WI38 (cell line): ENCODE results near the gene CYB561A3.

Source experiments
- H3K4me3 ChIP-seq: 2 replicates; pipeline ENCODE4 v1.5.1; 2011; ENCODE audit warnings: low read depth, mild to moderate bottlenecking, control low read depth, low read length
- CTCF ChIP-seq: IDR thresholded peaks from 2 replicates; pipeline ENCODE4 v1.5.1; 2012; ENCODE audit warnings: low read depth, mild to moderate bottlenecking, control low read depth, low read length

Gene CYB561A3

DNA sequence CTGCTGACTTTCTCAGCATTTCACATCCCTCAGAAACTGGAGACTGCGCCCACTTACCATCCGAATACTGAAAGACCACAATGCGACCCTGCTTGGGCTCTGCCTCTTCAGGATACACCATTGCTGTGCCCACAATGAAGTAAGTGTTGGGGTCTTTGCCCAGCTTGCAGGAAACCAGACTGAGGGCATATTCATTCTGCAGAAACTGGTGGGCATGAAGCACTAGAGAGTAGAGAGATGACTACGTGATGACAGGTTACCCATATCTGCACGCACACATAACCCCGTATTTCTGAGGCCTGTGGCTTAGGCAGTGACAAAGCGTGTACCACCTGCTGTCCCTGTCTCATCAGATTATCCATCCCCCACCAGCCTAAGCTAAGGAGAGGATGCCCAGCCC, 51.9 kb downstream of the CYB561A3 start:
- TF ChIP-seq CTCF, result no peak

GRCh38 chr11:61309141-61309540, 52.5 kb downstream of the CYB561A3 start:
- H3K4me3 ChIP-seq, result no peak overlapping the region
- TF ChIP-seq CTCF, result no peak

More for the DNA sequence above, 51.9 kb downstream of the CYB561A3 start:
- no peak overlapping the region for H3K4me3 ChIP-seq

GRCh38 chr11:61307354-61307753, 54.3 kb downstream of the CYB561A3 start:
- H3K4me3 ChIP-seq, result no peak overlapping the region
- TF ChIP-seq CTCF, result no peak

DNA sequence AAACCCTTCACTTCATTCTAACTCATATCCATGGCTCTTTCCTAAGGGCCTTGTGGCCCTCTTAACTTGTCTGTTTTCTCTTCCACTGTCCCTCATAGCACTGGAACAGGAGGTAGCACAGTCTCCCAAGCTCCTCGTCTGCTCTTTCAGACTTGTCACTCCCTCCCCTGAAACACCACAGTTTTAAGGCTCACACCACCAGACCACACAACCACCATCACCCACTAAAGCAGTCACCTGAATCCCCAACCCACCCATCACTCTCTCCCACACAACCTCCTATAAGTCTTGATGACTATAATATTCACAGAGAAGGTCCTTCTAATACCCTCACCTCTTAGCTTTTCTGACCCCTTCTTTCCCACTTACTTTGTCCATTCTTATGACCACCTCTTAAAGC, 55.5 kb downstream of the CYB561A3 start:
- no peak overlapping the region for H3K4me3 ChIP-seq
- TF ChIP-seq CTCF, result no peak

DNA sequence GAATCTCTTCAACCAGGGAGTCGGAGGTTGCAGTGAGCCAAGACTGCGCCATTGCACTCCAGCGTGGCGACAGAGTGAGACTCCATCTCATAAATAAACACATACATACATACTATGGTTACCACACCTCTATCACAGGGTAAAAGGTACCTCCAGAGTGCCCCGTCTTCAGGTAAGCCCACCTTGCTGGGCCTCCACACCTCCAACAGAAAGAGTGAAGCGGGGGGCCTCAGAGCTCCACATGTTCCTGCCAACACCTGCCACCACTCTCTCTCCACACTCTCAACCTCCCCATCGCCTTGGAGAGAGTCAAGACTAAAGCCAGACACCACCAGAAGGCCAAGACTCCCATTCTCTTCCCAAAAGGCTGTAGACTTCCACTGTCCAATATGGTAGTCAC, 56.3 kb downstream of the CYB561A3 start:
- no peak overlapping the region for H3K4me3 ChIP-seq
- TF ChIP-seq CTCF, result no peak

- no peak overlapping the region for H3K4me3 ChIP-seq
- TF ChIP-seq CTCF, result no peak
These were observed 58.0 kb downstream of the CYB561A3 start for GRCh38 chr11:61303725-61304124.

DNA sequence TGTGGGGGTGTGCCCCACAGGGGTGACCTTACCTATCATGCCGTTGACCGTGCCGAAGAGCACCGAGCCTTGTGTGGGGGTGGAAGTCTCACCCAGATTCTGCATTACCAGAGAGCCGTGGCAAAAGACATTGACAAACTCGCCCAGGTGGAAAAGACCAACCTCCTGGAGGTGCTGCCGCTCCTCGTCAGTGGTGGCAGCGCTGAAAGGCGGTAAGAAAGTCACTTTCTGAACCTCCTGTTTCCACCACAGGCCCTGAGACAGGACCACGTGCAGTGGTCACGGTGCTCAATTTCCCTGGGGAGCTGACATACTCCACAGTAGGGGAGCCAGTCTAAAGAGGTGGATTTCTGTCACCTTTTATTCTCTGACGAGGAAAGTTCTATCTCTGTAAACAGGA, 59.1 kb downstream of the CYB561A3 start:
- no peak overlapping the region for H3K4me3 ChIP-seq
- TF ChIP-seq CTCF, result no peak
